Liver (tissue), 9 donors: ENCODE measurements around the gene SUGCT. TPM values are rescaled to one million over a fixed set of nuclear protein-coding genes. Genes with fewer than 3 reads are reported as not detected.

Experiments used
- DNase-seq: peaks from one replicate; pipeline ENCODE4 v3.0.0-alpha.2; 2017; ENCODE audit warnings: low spot score
- H3K27ac ChIP-seq, 2 donors: one replicate each; pipeline ENCODE4 v1.7.0; 2013; ENCODE audit warnings: inconsistent platforms in 2 of 2, low read length in 2 of 2, control low read depth in 1 of 2, low read depth in 1 of 2, mild to moderate bottlenecking in 1 of 2
- H3K27me3 ChIP-seq, 4 donors: one replicate each; pipeline versions ENCODE4 v1.6.1 to v1.7.0; 2013; ENCODE audit warnings: low read length in 3 of 4, inconsistent platforms in 1 of 4, mild to moderate bottlenecking in 1 of 4, moderate library complexity in 1 of 4; ENCODE audit not compliant: control insufficient read depth in 4 of 4, insufficient read depth in 4 of 4
- H3K36me3 ChIP-seq, 4 donors: one replicate each; pipeline versions ENCODE4 v1.6.1 to v1.7.0; 2013; ENCODE audit warnings: low read length in 3 of 4, mild to moderate bottlenecking in 3 of 4, low read depth in 1 of 4, moderate library complexity in 1 of 4; ENCODE audit not compliant: control insufficient read depth in 4 of 4, insufficient read depth in 3 of 4
- H3K4me1 ChIP-seq, 4 donors: one replicate each; pipeline versions ENCODE4 v1.6.1 to v1.7.0; 2013; ENCODE audit warnings: low read length in 3 of 4, mild to moderate bottlenecking in 3 of 4, moderate library complexity in 1 of 4; ENCODE audit not compliant: control insufficient read depth in 4 of 4, insufficient read depth in 4 of 4
- H3K4me3 ChIP-seq, 3 donors: one replicate each; pipeline versions ENCODE4 v1.6.1 to v1.7.0; 2013; ENCODE audit warnings: low read length in 3 of 3, control low read depth in 1 of 3, low read depth in 1 of 3, mild to moderate bottlenecking in 1 of 3
- H3K9ac ChIP-seq, 2 donors: one replicate each; pipeline ENCODE4 v1.7.0; 2013; ENCODE audit warnings: low read length in 2 of 2, mild to moderate bottlenecking in 2 of 2, moderate library complexity in 2 of 2, control low read depth in 1 of 2, low read depth in 1 of 2
- H3K9me3 ChIP-seq, 4 donors: one replicate each; pipeline versions ENCODE4 v1.6.1 to v1.7.0; 2013; ENCODE audit warnings: low read length in 3 of 4; ENCODE audit not compliant: control insufficient read depth in 4 of 4
- ATF3 ChIP-seq: IDR thresholded peaks from 2 replicates; pipeline ENCODE4 v1.6.1; 2016; ENCODE audit warnings: antibody characterized with exemption
- CTCF ChIP-seq: fragments of 150-350 bp; IDR thresholded peaks from 2 replicates; pipeline ENCODE4 v1.5.1; 2017; ENCODE audit warnings: improper control_type of control experiment, low read depth, low read length; ENCODE audit not compliant: missing input control
- EGR1 ChIP-seq, 2 donors: IDR thresholded peaks; 2 replicates each; pipeline ENCODE4 v1.6.1; 2016 to 2018; ENCODE audit warnings: antibody characterized with exemption in 2 of 2, low read depth in 2 of 2
- FOXA1 ChIP-seq: IDR thresholded peaks from 2 replicates; pipeline ENCODE4 v1.6.1; 2016; ENCODE audit warnings: antibody characterized with exemption
- FOXA2 ChIP-seq: IDR thresholded peaks from 2 replicates; pipeline ENCODE4 v1.6.1; 2016; ENCODE audit warnings: antibody characterized with exemption
- GABPA ChIP-seq, 2 donors: IDR thresholded peaks in 1 of 2; conservative IDR thresholded peaks in 1 of 2; 2 replicates each; pipeline ENCODE4 v1.6.1; 2016; ENCODE audit warnings: antibody characterized with exemption in 2 of 2, mild to moderate bottlenecking in 1 of 2, moderate library complexity in 1 of 2
- HNF4A ChIP-seq, 2 donors: conservative IDR thresholded peaks; 2 replicates each; pipeline ENCODE4 v1.6.1; 2016; ENCODE audit warnings: antibody characterized with exemption in 2 of 2, mild to moderate bottlenecking in 2 of 2
- HNF4G ChIP-seq: IDR thresholded peaks from 2 replicates; pipeline ENCODE4 v1.6.1; 2016; ENCODE audit warnings: antibody characterized with exemption
- JUND ChIP-seq, 2 donors: IDR thresholded peaks; 2 replicates each; pipeline ENCODE4 v1.6.1; 2016; ENCODE audit warnings: antibody characterized with exemption in 2 of 2
- MAX ChIP-seq: IDR thresholded peaks from 2 replicates; pipeline ENCODE4 v1.6.1; 2016; ENCODE audit warnings: antibody characterized with exemption
- NR2F2 ChIP-seq: IDR thresholded peaks from 2 replicates; pipeline ENCODE4 v1.6.1; 2016; ENCODE audit warnings: antibody characterized with exemption
- RAD21 ChIP-seq, 2 donors: IDR thresholded peaks; 2 replicates each; pipeline ENCODE4 v1.6.1; 2016; ENCODE audit warnings: antibody characterized with exemption in 2 of 2, mild to moderate bottlenecking in 2 of 2
- REST ChIP-seq: IDR thresholded peaks from 2 replicates; pipeline ENCODE4 v1.6.1; 2016; ENCODE audit warnings: antibody characterized with exemption, mild to moderate bottlenecking
- RXRA ChIP-seq, 2 donors: IDR thresholded peaks; 2 replicates each; pipeline ENCODE4 v1.6.1; 2017 to 2018; ENCODE audit warnings: antibody characterized with exemption in 2 of 2, mild to moderate bottlenecking in 1 of 2
- SP1 ChIP-seq: IDR thresholded peaks from 2 replicates; pipeline ENCODE4 v1.6.1; 2018; ENCODE audit warnings: antibody characterized with exemption, mild to moderate bottlenecking
- TAF1 ChIP-seq: conservative IDR thresholded peaks from 2 replicates; pipeline ENCODE4 v1.6.1; 2016; ENCODE audit warnings: antibody characterized with exemption, mild to moderate bottlenecking
- YY1 ChIP-seq: IDR thresholded peaks from 2 replicates; pipeline ENCODE4 v1.6.1; 2016; ENCODE audit warnings: antibody characterized with exemption, mild to moderate bottlenecking
- ZBTB33 ChIP-seq: IDR thresholded peaks from 2 replicates; pipeline ENCODE4 v1.6.1; 2016; ENCODE audit warnings: antibody characterized with exemption
- WGBS: extraction: QIAGEN DNeasy Blood & Tissue Kit; methylation state at CpG from one replicate; pipeline ENCODE4 v1.1.7; 2013; 5-methylcytosine and 5-hydroxymethylcytosine counted together
- polyA plus RNA-seq, 2 donors: library from polyadenylated mRNA; stranded (reverse) in 1 of 2; unstranded in 1 of 2; fragments of 200-250 nt in 1 of 2; fragments of >200 nt in 1 of 2; fragmentation: Nextera tagmentation in 1 of 2; extraction: Ambion mirVana in 1 of 2; gene quantifications; one replicate each; pipeline versions ENCODE4 v1.2.1 to v1.2.3, GENCODE V29; 2013 to 2015
- total RNA-seq, 2 donors: library from RNA; depleted of rRNA; stranded (reverse); fragments of >200 nt; gene quantifications; one replicate each; pipeline ENCODE4 v1.2.3, GENCODE V29; 2014
- donor health status: healthy.
- donor health status: healthy.
- donor health status: healthy.
- donor health status: healthy.
- donor health status: healthy.

SUGCT gene
- total and polyA plus RNA-seq, 4 donors: 6.2 to 11.9 (median 9.9) TPM

GRCh38 chr7:40638545-40639320, 503.9 kb downstream of the SUGCT start:
- Histone ChIP-seq H3K9ac (no peak overlapping the region), H3K27ac (no peak overlapping the region), H3K27me3 (no peaks in the 10 kb centered on the region), H3K4me1 (no peaks in the 10 kb centered on the region), H3K9me3 (no peaks in the 10 kb centered on the region), H3K4me3 (no peak overlapping the region), H3K36me3 (no peaks in the 10 kb centered on the region)
- DNase-seq: no peak
- WGBS: 91% methylated on average over 7 of the region's 7 CpGs
- TF ChIP-seq RAD21 (IDR thresholded peaks at IDR 0.05) (no peak), SP1 (no peak), ZBTB33 (no peak), JUND (IDR thresholded peaks at IDR 0.05) (no peak), MAX (no peak), CTCF (no peak), TAF1 (no peak), NR2F2 (no peak), ATF3 (no peak), REST (no peak), FOXA2 (no peak), YY1 (no peak), HNF4A (conservative IDR thresholded peaks at IDR 0.05) (no peak), EGR1 (IDR thresholded peaks at IDR 0.05; ENCODE audit: low read depth in 2 of 2) (no peak), FOXA1 (no peak), GABPA (IDR thresholded peaks at IDR 0.05 in 1 of 2, conservative IDR thresholded peaks at IDR 0.05 in 1 of 2) (no peak), HNF4G (no peak), RXRA (IDR thresholded peaks at IDR 0.05) (no peak)
